ENCODE measurements around the gene FBN2.

DNA sequence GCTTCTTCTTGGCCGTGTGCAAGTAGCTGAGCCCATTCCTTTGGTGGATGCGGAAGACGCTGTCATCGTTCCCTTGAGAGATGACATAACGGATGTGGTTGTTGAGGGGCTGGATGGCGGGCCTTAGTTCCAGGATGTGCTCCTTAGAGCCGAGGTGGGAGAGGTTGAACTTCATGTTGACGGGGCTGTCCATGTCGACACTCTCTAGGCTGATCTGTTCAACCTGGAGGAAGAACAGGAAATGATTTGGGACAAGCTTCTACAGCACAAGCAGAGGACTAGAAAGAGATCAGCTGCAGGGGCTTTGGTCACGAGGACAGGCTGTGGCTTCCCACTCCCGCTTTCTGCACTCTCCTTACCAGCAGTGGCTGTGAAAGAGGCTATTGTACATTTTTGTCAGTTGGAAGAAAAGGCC lies 278.4 kb downstream of the FBN2 start:
- no peak for TF ChIP-seq CEBPB (IDR thresholded peaks at IDR 0.05)
- TF ChIP-seq, protein P1, sequence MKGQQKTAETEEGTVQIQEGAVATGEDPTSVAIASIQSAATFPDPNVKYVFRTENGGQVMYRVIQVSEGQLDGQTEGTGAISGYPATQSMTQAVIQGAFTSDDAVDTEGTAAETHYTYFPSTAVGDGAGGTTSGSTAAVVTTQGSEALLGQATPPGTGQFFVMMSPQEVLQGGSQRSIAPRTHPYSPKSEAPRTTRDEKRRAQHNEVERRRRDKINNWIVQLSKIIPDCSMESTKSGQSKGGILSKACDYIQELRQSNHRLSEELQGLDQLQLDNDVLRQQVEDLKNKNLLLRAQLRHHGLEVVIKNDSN (IDR thresholded peaks at IDR 0.05): no peak
- no peak for TF ChIP-seq YY1 (IDR thresholded peaks at IDR 0.05; ENCODE audit: low read depth)
- no peak for TF ChIP-seq TCF12 (IDR thresholded peaks at IDR 0.05; ENCODE audit: low read depth)
- TF ChIP-seq EP300 (IDR thresholded peaks at IDR 0.05; ENCODE audit: borderline replicate concordance): no peak
- TF ChIP-seq TAF1 (IDR thresholded peaks at IDR 0.05; ENCODE audit: low read depth): no peak
- no peak for TF ChIP-seq REST (IDR thresholded peaks at IDR 0.05; ENCODE audit: low read depth)
